ENCODE results near the gene ATP5MC2.
A peak's percentile ranks its signal among the peaks of the same experiment; 100 is the strongest.
"Not testable (repeated sequence)": the region's sequence is repeated elsewhere in the genome, so short reads cannot be mapped to it uniquely, and the experiment has no call there.

The ATP5MC2 gene

GRCh38 chr12:53644133-53644532 is 31.8 kb downstream of the ATP5MC2 start:
- no peaks in the 10 kb centered on the region for H3K27me3 ChIP-seq (ENCODE audit: control insufficient read depth, insufficient read depth, low read length)
- H3K36me3 ChIP-seq (ENCODE audit: insufficient read depth, low read length), result no peaks in the 10 kb centered on the region
- H3K9me3 ChIP-seq (replicated peaks; ENCODE audit: low read length), result no peaks in the 10 kb centered on the region
- no peak overlapping the region for H3K9ac ChIP-seq (ENCODE audit: low read depth, low read length)
- no peak overlapping the region for H3K4me2 ChIP-seq (ENCODE audit: low read length)
- no peak overlapping the region for H3K4me3 ChIP-seq (ENCODE audit: low read length)
- no peaks in the 10 kb centered on the region for H3K4me1 ChIP-seq (ENCODE audit: control insufficient read depth, insufficient read depth, low read length)

- H3K9ac ChIP-seq (ENCODE audit: low read depth, low read length), result no peak overlapping the region
- H3K36me3 ChIP-seq (ENCODE audit: insufficient read depth, low read length), result no peaks in the 10 kb centered on the region
- no peak overlapping the region for H3K4me2 ChIP-seq (ENCODE audit: low read length)
- no peaks in the 10 kb centered on the region for H3K9me3 ChIP-seq (replicated peaks; ENCODE audit: low read length)
- H3K4me3 ChIP-seq (ENCODE audit: low read length), result no peak overlapping the region
- no peaks in the 10 kb centered on the region for H3K27me3 ChIP-seq (ENCODE audit: control insufficient read depth, insufficient read depth, low read length)
- no peaks in the 10 kb centered on the region for H3K4me1 ChIP-seq (ENCODE audit: control insufficient read depth, insufficient read depth, low read length)
Observed at GRCh38 chr12:53643232-53643979, 32.5 kb downstream of the ATP5MC2 start.

GRCh38 chr12:53638057-53638456 is 37.8 kb downstream of the ATP5MC2 start:
- no peak overlapping the region for H3K4me2 ChIP-seq (ENCODE audit: low read length)
- H3K9me3 ChIP-seq (replicated peaks; ENCODE audit: low read length), result no peaks in the 10 kb centered on the region
- H3K4me3 ChIP-seq (ENCODE audit: low read length), result no peak overlapping the region
- no peaks in the 10 kb centered on the region for H3K4me1 ChIP-seq (ENCODE audit: control insufficient read depth, insufficient read depth, low read length)
- no peaks in the 10 kb centered on the region for H3K36me3 ChIP-seq (ENCODE audit: insufficient read depth, low read length)
- H3K9ac ChIP-seq (ENCODE audit: low read depth, low read length), result no peak overlapping the region
- H3K27me3 ChIP-seq (ENCODE audit: control insufficient read depth, insufficient read depth, low read length), result no peaks in the 10 kb centered on the region

- Histone ChIP-seq H3K9me3 (replicated peaks; ENCODE audit: low read length) (no peaks in the 10 kb centered on the region), H3K4me2 (ENCODE audit: low read length) (no peak overlapping the region), H3K4me3 (ENCODE audit: low read length) (no peak overlapping the region), H3K36me3 (ENCODE audit: insufficient read depth, low read length) (no peaks in the 10 kb centered on the region), H3K9ac (ENCODE audit: low read depth, low read length) (no peak overlapping the region), H3K4me1 (ENCODE audit: control insufficient read depth, insufficient read depth, low read length) (no peaks in the 10 kb centered on the region), H3K27me3 (ENCODE audit: control insufficient read depth, insufficient read depth, low read length) (no peaks in the 10 kb centered on the region)
Observed at GRCh38 chr12:53636641-53637040, 39.2 kb downstream of the ATP5MC2 start.

- H3K9ac ChIP-seq (ENCODE audit: low read depth, low read length); H3K9me3 ChIP-seq (replicated peaks; ENCODE audit: low read length); H3K4me3 ChIP-seq (ENCODE audit: low read length); H3K4me2 ChIP-seq (ENCODE audit: low read length); H3K27me3 ChIP-seq (ENCODE audit: control insufficient read depth, insufficient read depth, low read length); H3K36me3 ChIP-seq (ENCODE audit: insufficient read depth, low read length); H3K4me1 ChIP-seq (ENCODE audit: control insufficient read depth, insufficient read depth, low read length): not testable (repeated sequence)
Observed at GRCh38 chr12:53635708-53636107, 40.2 kb downstream of the ATP5MC2 start.

GRCh38 chr12:53631721-53632120 is 44.2 kb downstream of the ATP5MC2 start:
- no peak overlapping the region for H3K4me3 ChIP-seq (ENCODE audit: low read length)
- H3K9ac ChIP-seq (ENCODE audit: low read depth, low read length), result no peak overlapping the region
- H3K4me2 ChIP-seq (ENCODE audit: low read length), result no peak overlapping the region
- no peaks in the 10 kb centered on the region for H3K9me3 ChIP-seq (replicated peaks; ENCODE audit: low read length)
- H3K27me3 ChIP-seq (ENCODE audit: control insufficient read depth, insufficient read depth, low read length), result no peaks in the 10 kb centered on the region
- H3K4me1 ChIP-seq (ENCODE audit: control insufficient read depth, insufficient read depth, low read length), result no peaks in the 10 kb centered on the region
- H3K36me3 ChIP-seq (ENCODE audit: insufficient read depth, low read length), result no peaks in the 10 kb centered on the region

GRCh38 chr12:53627919-53628318 is 48.0 kb downstream of the ATP5MC2 start:
- Histone ChIP-seq H3K4me2 (ENCODE audit: low read length) (no peak overlapping the region), H3K27me3 (ENCODE audit: control insufficient read depth, insufficient read depth, low read length) (no peaks in the 10 kb centered on the region), H3K9ac (ENCODE audit: low read depth, low read length) (no peak overlapping the region), H3K36me3 (ENCODE audit: insufficient read depth, low read length) (no peaks in the 10 kb centered on the region), H3K4me1 (ENCODE audit: control insufficient read depth, insufficient read depth, low read length) (peaks cover 5% of the 10 kb centered on the region), H3K9me3 (replicated peaks; ENCODE audit: low read length) (no peaks in the 10 kb centered on the region), H3K4me3 (ENCODE audit: low read length) (no peak overlapping the region)

- H3K9me3 ChIP-seq (replicated peaks; ENCODE audit: low read length), result no peaks in the 10 kb centered on the region
- peaks cover 7% of the 10 kb centered on the region for H3K4me1 ChIP-seq (ENCODE audit: control insufficient read depth, insufficient read depth, low read length)
- H3K4me3 ChIP-seq (ENCODE audit: low read length), result peak overlapping the region; percentile 83
- no peaks in the 10 kb centered on the region for H3K36me3 ChIP-seq (ENCODE audit: insufficient read depth, low read length)
- no peaks in the 10 kb centered on the region for H3K27me3 ChIP-seq (ENCODE audit: control insufficient read depth, insufficient read depth, low read length)
- H3K4me2 ChIP-seq (ENCODE audit: low read length), result peak overlapping the region; percentile 90
- H3K9ac ChIP-seq (ENCODE audit: low read depth, low read length), result peak overlapping the region; percentile 91
Observed at GRCh38 chr12:53626702-53627169, 49.1 kb downstream of the ATP5MC2 start.

GRCh38 chr12:53625946-53626701 is 49.8 kb downstream of the ATP5MC2 start, which contains the start of gene ATF7:
Gene ATF7, minus strand, starts transcription at chr12:53626382. Its CDS starts 25,382 bp downstream, at chr12:53601000.
- Histone ChIP-seq H3K4me3 (ENCODE audit: low read length) (peak within 1 kb of the TSS; percentile 83), H3K9me3 (replicated peaks; ENCODE audit: low read length) (no peaks in the 10 kb centered on the region)

GRCh38 chr12:53625373-53625945 is 50.4 kb downstream of the ATP5MC2 start:
- Histone ChIP-seq H3K9me3 (replicated peaks; ENCODE audit: low read length) (no peaks in the 10 kb centered on the region), H3K36me3 (ENCODE audit: insufficient read depth, low read length) (no peaks in the 10 kb centered on the region), H3K4me1 (ENCODE audit: control insufficient read depth, insufficient read depth, low read length) (peaks cover 7% of the 10 kb centered on the region), H3K9ac (ENCODE audit: low read depth, low read length) (peak overlapping the region; percentile 91), H3K27me3 (ENCODE audit: control insufficient read depth, insufficient read depth, low read length) (no peaks in the 10 kb centered on the region), H3K4me3 (ENCODE audit: low read length) (peak overlapping the region; percentile 83), H3K4me2 (ENCODE audit: low read length) (peak overlapping the region; percentile 92)

More at GRCh38 chr12:53625946-53626701, 49.8 kb downstream of the ATP5MC2 start, which contains the start of gene ATF7:
- Histone ChIP-seq H3K27me3 (ENCODE audit: control insufficient read depth, insufficient read depth, low read length) (no peaks in the 10 kb centered on the region), H3K36me3 (ENCODE audit: insufficient read depth, low read length) (no peaks in the 10 kb centered on the region), H3K4me2 (ENCODE audit: low read length) (peak within 1 kb of the TSS; percentile 92), H3K9ac (ENCODE audit: low read depth, low read length) (peak within 1 kb of the TSS; percentile 91), H3K4me1 (ENCODE audit: control insufficient read depth, insufficient read depth, low read length) (peaks cover 7% of the 10 kb centered on the region)

- no peaks in the 10 kb centered on the region for H3K9me3 ChIP-seq (replicated peaks; ENCODE audit: low read length)
- H3K4me3 ChIP-seq (ENCODE audit: low read length), result peak overlapping the region; percentile 83
- peak overlapping the region; percentile 92 for H3K4me2 ChIP-seq (ENCODE audit: low read length)
- no peaks in the 10 kb centered on the region for H3K36me3 ChIP-seq (ENCODE audit: insufficient read depth, low read length)
- H3K9ac ChIP-seq (ENCODE audit: low read depth, low read length), result peak overlapping the region; percentile 91
- no peaks in the 10 kb centered on the region for H3K27me3 ChIP-seq (ENCODE audit: control insufficient read depth, insufficient read depth, low read length)
- peaks cover 7% of the 10 kb centered on the region for H3K4me1 ChIP-seq (ENCODE audit: control insufficient read depth, insufficient read depth, low read length)
Observed at GRCh38 chr12:53624956-53625355, 50.9 kb downstream of the ATP5MC2 start.

Data from skeletal muscle satellite cell (primary cell).